ENCODE measurements around the gene FGF14.
A peak's percentile ranks its signal among the peaks of the same experiment; 100 is the strongest.

The FGF14 gene

GRCh38 chr13:101795025-101795424 lies 606.8 kb downstream of the FGF14 start:
- Mint-ChIP-seq H3K4me3 (no peak overlapping the region), H3K27ac (no peak overlapping the region), H3K9me3 (no peaks in the 10 kb centered on the region), H3K36me3 (no peaks in the 10 kb centered on the region), H3K4me1 (no peaks in the 10 kb centered on the region)
- DNase-seq (ENCODE audit: low spot score in 2 of 2) (no peak), ATAC-seq (no peak)

GRCh38 chr13:101792189-101792588 lies 609.7 kb downstream of the FGF14 start:
- no peak for ATAC-seq
- Mint-ChIP-seq H3K9me3 (no peaks in the 10 kb centered on the region), H3K36me3 (no peaks in the 10 kb centered on the region), H3K4me1 (no peaks in the 10 kb centered on the region), H3K27ac (no peak overlapping the region), H3K4me3 (no peak overlapping the region)
- DNase-seq (ENCODE audit: low spot score in 2 of 2), result no peak

DNA sequence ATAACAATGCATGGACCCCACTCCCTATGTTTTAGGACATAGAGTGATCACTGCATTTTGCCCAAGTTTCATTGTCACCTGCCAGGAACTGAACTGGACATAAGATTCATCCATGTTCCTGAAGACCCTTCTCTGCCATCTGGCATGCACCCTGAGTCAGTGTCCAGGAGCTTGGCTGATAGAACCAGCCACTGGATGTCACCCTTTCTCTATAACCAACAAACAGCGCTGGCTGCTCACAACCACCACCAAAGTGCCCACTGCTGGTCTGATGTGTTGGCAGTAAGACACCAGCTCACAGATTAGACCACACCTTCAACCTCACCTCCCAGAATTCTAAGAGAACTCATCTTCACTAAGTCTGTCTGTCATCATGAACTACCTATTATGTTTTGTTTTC lies 616.0 kb downstream of the FGF14 start:
- no peaks in the 10 kb centered on the region for H3K9me3 Mint-ChIP-seq
- DNase-seq (ENCODE audit: low spot score in 2 of 2), result no peak
- H3K4me1 Mint-ChIP-seq, result no peaks in the 10 kb centered on the region
- H3K4me3 Mint-ChIP-seq, result no peak overlapping the region
- no peaks in the 10 kb centered on the region for H3K36me3 Mint-ChIP-seq
- H3K27ac Mint-ChIP-seq, result no peak overlapping the region
- no peak for ATAC-seq

DNA sequence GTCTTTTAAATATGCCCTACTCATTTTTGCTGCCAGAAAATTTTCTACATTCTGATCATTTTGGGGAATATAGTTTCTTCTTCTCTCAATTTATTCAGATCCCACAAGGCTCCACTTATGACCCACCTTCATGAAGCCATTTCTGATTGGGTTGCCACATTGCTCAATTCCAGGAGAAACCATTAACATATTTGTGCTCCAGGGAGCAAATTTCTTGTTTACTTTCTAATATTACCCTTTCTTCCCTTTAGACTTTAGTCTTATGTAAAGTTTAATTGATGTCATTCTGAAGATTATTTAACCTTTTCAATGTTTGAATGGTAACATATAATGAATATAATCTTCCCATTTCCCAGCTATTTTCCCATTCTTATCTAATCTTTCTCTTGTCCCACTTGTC lies 617.5 kb downstream of the FGF14 start:
- Mint-ChIP-seq H3K4me3 (no peak overlapping the region), H3K9me3 (no peaks in the 10 kb centered on the region), H3K36me3 (no peaks in the 10 kb centered on the region), H3K27ac (no peak overlapping the region), H3K4me1 (no peaks in the 10 kb centered on the region)
- no peak for ATAC-seq
- no peak for DNase-seq (ENCODE audit: low spot score in 2 of 2)

DNA sequence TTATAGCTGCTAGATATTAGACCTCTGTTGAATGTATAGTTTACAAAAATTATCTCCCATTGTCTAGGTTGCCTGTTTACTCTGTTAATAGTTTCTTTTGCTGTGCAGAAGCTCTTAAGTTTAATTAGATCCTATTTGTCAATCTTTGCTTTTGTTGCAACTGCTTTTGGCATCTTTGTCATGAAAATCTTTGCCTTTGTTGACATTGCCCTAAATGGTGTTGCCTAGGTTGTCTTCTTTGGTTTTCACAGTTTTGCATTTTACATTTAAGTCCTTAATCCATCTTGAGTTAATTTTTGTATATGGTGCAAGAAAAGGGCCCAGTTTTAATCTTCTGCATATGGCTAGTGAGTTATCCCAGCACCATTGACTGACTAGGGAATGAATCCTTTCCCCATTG lies 618.3 kb downstream of the FGF14 start:
- ATAC-seq, result no peak
- Mint-ChIP-seq H3K36me3 (no peaks in the 10 kb centered on the region), H3K27ac (no peak overlapping the region), H3K9me3 (no peaks in the 10 kb centered on the region), H3K4me1 (no peaks in the 10 kb centered on the region), H3K4me3 (no peak overlapping the region)
- DNase-seq (ENCODE audit: low spot score in 2 of 2), result no peak

DNA sequence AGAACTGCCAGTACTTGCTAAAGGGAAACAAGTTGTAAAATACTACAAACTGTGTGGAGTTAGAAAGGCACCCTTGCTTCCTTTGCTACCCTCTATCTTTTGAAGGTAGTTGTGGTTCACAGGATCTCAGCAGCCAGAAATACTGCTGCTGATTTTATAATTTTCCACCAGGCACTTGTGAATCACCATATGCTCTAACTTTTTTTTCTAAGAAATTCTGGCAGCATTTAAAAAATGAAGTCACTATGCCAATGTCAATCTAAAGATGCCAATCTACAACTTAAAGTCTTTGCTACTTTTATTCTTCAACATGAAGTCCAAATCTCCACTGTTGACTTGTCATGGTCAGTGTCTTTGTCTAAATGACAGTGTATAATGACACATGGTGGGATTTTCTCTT lies 621.6 kb downstream of the FGF14 start:
- DNase-seq (ENCODE audit: low spot score in 2 of 2) (no peak), ATAC-seq (no peak)
- Mint-ChIP-seq H3K4me3 (no peak overlapping the region), H3K9me3 (no peaks in the 10 kb centered on the region), H3K4me1 (no peaks in the 10 kb centered on the region), H3K27ac (no peak overlapping the region), H3K36me3 (no peaks in the 10 kb centered on the region)

GRCh38 chr13:101779147-101779546 lies 622.7 kb downstream of the FGF14 start:
- DNase-seq (ENCODE audit: low spot score in 2 of 2), result no peak

DNA sequence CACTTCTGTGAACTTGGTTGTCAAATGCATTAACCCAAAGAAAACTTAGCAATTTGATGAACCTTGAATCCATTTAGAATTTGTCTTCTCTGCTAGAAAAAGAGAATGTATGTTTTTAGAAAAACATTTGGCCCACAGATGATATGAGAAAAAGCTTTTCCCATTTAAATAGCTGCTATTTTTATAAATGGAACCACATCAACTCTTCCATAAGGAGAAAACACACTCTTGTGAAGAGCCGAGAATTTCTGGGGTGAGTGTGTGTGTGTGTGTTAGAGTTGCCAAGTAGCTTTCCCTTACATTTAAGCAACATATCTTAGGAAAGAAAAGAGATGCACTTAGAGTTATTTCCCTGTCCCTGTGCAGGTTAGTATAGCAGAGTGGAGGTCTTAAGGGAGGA lies 626.6 kb downstream of the FGF14 start:
- ATAC-seq (no peak), DNase-seq (ENCODE audit: low spot score in 2 of 2) (no peak)
- Mint-ChIP-seq H3K27ac (no peak overlapping the region), H3K36me3 (no peaks in the 10 kb centered on the region), H3K4me1 (no peaks in the 10 kb centered on the region), H3K9me3 (no peaks in the 10 kb centered on the region), H3K4me3 (no peak overlapping the region)

More at GRCh38 chr13:101779147-101779546, 622.7 kb downstream of the FGF14 start:
- no peak overlapping the region for H3K27ac Mint-ChIP-seq
- H3K36me3 Mint-ChIP-seq, result no peaks in the 10 kb centered on the region
- no peak for ATAC-seq
- H3K9me3 Mint-ChIP-seq, result no peaks in the 10 kb centered on the region
- no peak overlapping the region for H3K4me3 Mint-ChIP-seq
- no peaks in the 10 kb centered on the region for H3K4me1 Mint-ChIP-seq

DNA sequence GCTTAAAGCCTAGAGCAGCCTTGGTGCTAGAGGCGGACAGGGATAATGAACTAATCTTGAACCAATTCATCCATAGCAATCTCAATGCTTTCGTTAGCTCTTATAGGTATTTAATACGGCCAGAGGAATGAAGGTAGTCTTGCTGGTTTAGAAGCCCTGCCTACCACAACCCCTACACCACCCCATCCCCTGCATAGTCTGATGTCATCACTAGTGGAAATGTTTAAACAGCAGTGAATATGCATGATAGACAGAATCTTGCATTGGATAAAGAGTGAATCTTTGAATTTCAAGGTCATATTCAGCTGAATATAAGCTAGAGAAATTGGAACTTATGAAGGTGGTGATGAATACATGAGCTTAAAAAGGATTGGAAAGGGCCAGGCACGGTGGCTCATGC lies 627.5 kb downstream of the FGF14 start:
- Mint-ChIP-seq H3K4me1 (no peaks in the 10 kb centered on the region), H3K4me3 (no peak overlapping the region), H3K27ac (no peak overlapping the region), H3K9me3 (no peaks in the 10 kb centered on the region), H3K36me3 (no peaks in the 10 kb centered on the region)
- no peak for DNase-seq (ENCODE audit: low spot score in 2 of 2)
- no peak for ATAC-seq

DNA sequence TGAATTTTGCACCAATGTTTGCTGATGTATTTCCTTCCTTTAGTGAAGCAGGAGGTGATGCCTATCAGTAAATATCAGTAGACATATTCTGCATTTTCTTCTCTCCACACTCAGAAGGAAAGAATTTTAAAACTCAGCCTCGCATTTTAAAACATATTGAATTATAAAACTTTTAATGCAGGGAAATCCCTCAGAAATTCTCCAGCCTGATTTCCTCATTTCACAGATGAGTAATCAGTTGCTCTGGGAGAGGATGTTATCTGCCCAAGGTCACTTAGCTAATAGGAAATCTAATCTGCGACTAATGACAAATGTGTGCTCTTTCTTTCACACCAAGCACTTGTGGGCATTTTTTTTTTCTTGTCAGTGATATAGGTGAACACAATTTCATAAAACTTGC lies 628.8 kb downstream of the FGF14 start:
- no peak overlapping the region for H3K27ac Mint-ChIP-seq
- H3K4me3 Mint-ChIP-seq, result no peak overlapping the region
- ATAC-seq, result no peak
- H3K9me3 Mint-ChIP-seq, result no peaks in the 10 kb centered on the region
- no peak for DNase-seq (ENCODE audit: low spot score in 2 of 2)
- H3K36me3 Mint-ChIP-seq, result no peaks in the 10 kb centered on the region
- no peaks in the 10 kb centered on the region for H3K4me1 Mint-ChIP-seq

DNA sequence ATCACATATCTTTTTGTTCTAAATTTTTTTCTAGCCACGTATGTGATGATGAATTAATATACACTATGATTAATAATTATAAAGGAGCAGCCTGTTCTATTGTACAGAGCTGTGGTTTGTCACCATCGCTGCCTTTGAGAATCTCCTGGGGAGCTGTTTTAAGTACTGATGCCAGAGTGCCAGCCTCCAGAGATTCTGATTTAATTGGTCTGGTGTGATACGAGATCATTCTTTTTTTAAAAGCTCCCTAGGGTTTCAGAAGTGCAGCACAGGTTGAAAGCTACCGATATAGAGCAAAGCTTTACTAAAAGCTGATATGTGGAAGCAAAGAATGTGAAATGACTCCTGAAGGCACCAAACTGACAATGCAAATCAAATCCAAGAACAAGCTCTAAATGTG lies 634.7 kb downstream of the FGF14 start:
- no peak for ATAC-seq
- H3K9me3 Mint-ChIP-seq, result no peaks in the 10 kb centered on the region

DNA sequence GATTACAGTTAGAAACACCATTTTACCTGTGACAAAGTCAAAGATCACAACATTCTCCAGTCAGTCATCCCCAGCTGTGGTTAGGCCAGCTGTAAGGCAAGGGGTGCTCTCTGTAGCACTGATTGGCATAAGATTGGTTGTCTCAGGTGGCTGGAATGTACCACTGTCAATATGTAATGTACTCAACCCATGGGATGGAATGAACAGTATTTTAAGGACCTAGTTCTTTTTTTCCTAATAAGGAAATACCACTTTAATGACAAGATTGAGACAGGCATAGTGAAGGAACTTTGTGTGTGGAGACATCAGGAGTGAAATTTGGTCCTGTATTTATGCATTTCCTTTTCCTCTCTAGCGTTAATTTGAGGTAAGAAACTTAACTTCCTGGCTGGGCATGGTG lies 638.7 kb downstream of the FGF14 start:
- DNase-seq (ENCODE audit: low spot score in 2 of 2) (no peak), ATAC-seq (no peak)
- no peaks in the 10 kb centered on the region for H3K9me3 Mint-ChIP-seq
- no peaks in the 10 kb centered on the region for H3K4me1 Mint-ChIP-seq
- H3K36me3 Mint-ChIP-seq, result no peaks in the 10 kb centered on the region
- no peak overlapping the region for H3K4me3 Mint-ChIP-seq
- no peak overlapping the region for H3K27ac Mint-ChIP-seq

More for the DNA sequence above, 634.7 kb downstream of the FGF14 start:
- no peaks in the 10 kb centered on the region for H3K4me1 Mint-ChIP-seq
- H3K27ac Mint-ChIP-seq, result no peak overlapping the region
- DNase-seq (ENCODE audit: low spot score in 2 of 2), result no peak
- no peak overlapping the region for H3K4me3 Mint-ChIP-seq
- H3K36me3 Mint-ChIP-seq, result no peaks in the 10 kb centered on the region

DNA sequence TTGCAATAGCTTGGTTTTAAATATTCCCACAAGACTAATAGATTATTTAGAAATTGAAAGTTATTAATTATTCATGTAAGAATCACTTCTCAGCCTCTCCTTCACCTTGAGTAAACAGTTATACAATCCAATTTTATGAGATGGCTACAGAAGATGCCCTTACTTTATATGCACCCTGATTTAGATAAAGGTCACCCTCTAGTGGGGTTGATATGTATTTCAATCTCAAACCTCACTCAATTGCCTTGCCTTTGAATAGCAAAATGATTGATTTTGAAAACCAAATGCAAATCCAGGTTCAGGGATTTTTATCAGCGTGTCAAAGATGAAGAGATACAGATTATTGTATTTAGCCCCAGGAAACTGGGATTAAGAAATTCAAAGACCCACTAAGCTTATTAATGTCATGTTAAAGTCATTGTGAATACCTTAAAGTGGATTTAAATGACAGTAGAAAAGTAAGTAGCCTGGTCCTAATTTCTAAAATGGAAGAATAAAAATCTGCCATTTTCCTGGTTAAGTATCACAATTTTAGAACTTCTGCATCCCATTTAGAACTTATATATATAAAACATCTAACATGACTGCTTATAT lies 644.3 kb downstream of the FGF14 start:
- DNase-seq (ENCODE audit: low spot score in 2 of 2) (no peak), ATAC-seq (peak; percentile 52)
- Mint-ChIP-seq H3K4me1 (no peaks in the 10 kb centered on the region), H3K9me3 (no peaks in the 10 kb centered on the region), H3K36me3 (no peaks in the 10 kb centered on the region), H3K27ac (no peak overlapping the region), H3K4me3 (no peak overlapping the region)

DNA sequence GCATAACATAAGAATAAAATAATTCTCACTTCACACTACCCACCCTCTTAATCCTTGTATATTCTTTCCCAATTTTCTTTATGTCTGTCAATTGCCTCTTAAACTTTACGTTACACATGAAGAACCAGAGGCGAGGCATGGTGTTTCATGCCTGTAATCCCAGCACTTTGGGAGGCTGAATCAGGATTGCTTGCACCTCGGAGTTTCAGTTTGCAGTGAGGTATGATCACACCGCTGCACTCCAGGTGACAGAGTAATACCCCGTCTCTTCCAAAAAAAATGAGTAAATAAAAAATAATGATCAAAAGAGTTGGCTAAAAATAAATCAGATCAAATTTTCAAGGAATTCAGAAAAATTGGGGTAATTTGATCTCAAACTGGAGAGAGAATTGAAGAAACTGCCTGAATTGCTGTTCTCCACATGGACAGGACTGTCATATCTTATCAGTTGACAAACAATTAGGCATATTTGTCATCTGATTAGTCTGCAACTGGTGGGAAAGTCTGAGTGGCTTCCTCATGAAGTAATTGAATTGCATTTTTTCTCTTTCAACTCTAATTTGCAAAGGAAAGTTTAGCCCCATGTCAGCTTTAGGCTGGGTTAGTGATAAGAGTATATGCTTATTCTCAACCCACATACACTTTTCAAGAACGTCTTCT lies 646.5 kb downstream of the FGF14 start:
- Mint-ChIP-seq H3K36me3 (no peaks in the 10 kb centered on the region), H3K4me1 (no peaks in the 10 kb centered on the region), H3K27ac (no peak overlapping the region), H3K9me3 (no peaks in the 10 kb centered on the region), H3K4me3 (no peak overlapping the region)
- no peak for DNase-seq (ENCODE audit: low spot score in 2 of 2)
- ATAC-seq, result no peak

DNA sequence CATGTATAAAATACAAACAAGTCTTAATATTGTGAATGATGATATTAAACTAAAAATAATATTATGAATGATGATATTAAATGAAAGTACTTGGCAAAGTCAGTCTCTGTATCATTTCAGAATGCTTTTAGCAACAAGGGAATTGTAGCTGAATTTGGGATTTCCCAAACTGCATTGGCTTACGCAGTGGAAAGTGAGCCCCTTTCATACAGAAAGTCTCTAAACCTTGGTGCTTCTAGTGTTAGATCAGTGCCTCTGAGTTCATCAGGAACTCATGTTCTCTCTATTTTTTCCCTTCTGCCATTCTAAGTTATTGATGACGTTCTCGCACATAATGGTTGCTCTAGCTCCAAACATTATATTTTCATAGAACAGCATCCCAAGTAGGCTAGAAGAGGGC lies 649.4 kb downstream of the FGF14 start:
- Mint-ChIP-seq H3K9me3 (no peaks in the 10 kb centered on the region), H3K36me3 (no peaks in the 10 kb centered on the region), H3K4me3 (no peak overlapping the region), H3K4me1 (no peaks in the 10 kb centered on the region), H3K27ac (no peak overlapping the region)
- DNase-seq (ENCODE audit: low spot score in 2 of 2) (no peak), ATAC-seq (no peak)

DNA sequence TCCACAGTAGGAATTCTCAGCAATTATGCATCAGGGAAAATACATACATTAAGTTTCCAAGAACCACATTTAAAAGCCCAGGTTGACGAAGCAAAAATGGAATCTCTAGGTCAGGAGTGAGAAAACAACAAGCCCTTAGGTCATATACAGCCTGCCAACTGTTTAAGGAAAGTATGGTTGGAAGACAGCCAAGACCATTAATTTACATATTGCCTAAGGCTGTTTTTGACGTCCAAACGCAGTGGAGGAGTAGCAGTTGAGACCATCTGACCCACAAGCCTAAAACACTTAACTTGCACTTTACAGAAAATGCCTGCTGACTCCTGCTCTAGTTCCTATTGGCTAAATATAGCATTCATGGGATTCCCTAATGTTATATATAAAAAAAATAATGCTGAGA lies 650.4 kb downstream of the FGF14 start:
- Mint-ChIP-seq H3K9me3 (no peaks in the 10 kb centered on the region), H3K36me3 (no peaks in the 10 kb centered on the region), H3K27ac (no peak overlapping the region), H3K4me3 (no peak overlapping the region), H3K4me1 (no peaks in the 10 kb centered on the region)
- ATAC-seq (no peak), DNase-seq (ENCODE audit: low spot score in 2 of 2) (no peak)

DNA sequence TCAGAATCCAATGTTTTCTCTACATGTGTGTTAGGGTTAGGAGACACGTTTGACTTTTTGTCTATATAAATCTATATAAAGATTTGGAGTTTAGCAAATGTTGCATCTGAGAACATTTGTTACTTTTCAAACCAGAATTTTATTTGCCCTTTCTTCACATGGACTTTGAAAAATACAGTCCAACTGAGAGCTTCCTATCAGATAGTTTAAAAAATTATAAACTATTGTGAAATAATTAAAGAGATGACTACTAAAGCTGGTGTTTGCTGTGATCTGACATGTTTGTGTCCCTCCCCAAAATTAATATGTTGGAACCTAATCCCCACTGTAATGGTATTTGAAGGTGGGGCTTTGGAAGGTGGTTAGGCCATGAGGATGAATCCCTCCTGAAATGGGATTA lies 652.3 kb downstream of the FGF14 start:
- no peak overlapping the region for H3K4me3 Mint-ChIP-seq
- H3K27ac Mint-ChIP-seq, result no peak overlapping the region
- ATAC-seq, result no peak
- DNase-seq (ENCODE audit: low spot score in 2 of 2), result no peak
- H3K36me3 Mint-ChIP-seq, result no peaks in the 10 kb centered on the region
- H3K4me1 Mint-ChIP-seq, result no peaks in the 10 kb centered on the region
- no peaks in the 10 kb centered on the region for H3K9me3 Mint-ChIP-seq

All from stimulated activated effector memory CD8-positive, alpha-beta T cell treated with anti-CD3 and anti-CD28 coated beads, Interleukin-12 subunit alpha, Interleukin-12 subunit beta, amount 100 ng/mL, for 72 hours (primary cell).